GM19099 (cell line): ENCODE data around the gene SLC35A2.

Experiments
- POLR2A ChIP-seq: IDR thresholded peaks from 3 replicates; pipeline ENCODE4 v1.6.1; 2011; ENCODE audit warnings: low read depth; ENCODE audit not compliant: insufficient read length; ENCODE audit errors: extremely low read depth

Gene SLC35A2

GRCh38 chrX:48897625-48898306 is 13.7 kb downstream of the SLC35A2 start, which contains the start of the genes PQBP1 and TIMM17B:
PQBP1 (plus strand) TSS chrX:48897930; CDS start chrX:48898510, 580 bp downstream.
TIMM17B (minus strand) TSS chrX:48897768; CDS start chrX:48897749, 19 bp downstream.
- TF ChIP-seq POLR2A, result peak; percentile 83

GRCh38 chrX:48897157-48897624 is 14.3 kb downstream of the SLC35A2 start:
- no peak for TF ChIP-seq POLR2A

GRCh38 chrX:48896611-48897011 is 14.8 kb downstream of the SLC35A2 start:
- no peak for TF ChIP-seq POLR2A

GRCh38 chrX:48894891-48895290 is 16.6 kb downstream of the SLC35A2 start:
- no peak for TF ChIP-seq POLR2A

GRCh38 chrX:48893556-48894348 is 17.7 kb downstream of the SLC35A2 start:
- TF ChIP-seq POLR2A, result no peak

- TF ChIP-seq POLR2A, result no peak
These were observed 18.6 kb downstream of the SLC35A2 start for GRCh38 chrX:48892896-48893295.

GRCh38 chrX:48891402-48892288 is 19.8 kb downstream of the SLC35A2 start:
- no peak for TF ChIP-seq POLR2A

- no peak for TF ChIP-seq POLR2A
These were observed 20.5 kb downstream of the SLC35A2 start for GRCh38 chrX:48890934-48891401.

GRCh38 chrX:48890296-48890925 is 21.0 kb downstream of the SLC35A2 start:
- TF ChIP-seq POLR2A, result no peak

- TF ChIP-seq POLR2A, result no peak
These were observed 27.7 kb downstream of the SLC35A2 start for GRCh38 chrX:48883729-48884128.

GRCh38 chrX:48864210-48864609 is 47.2 kb downstream of the SLC35A2 start:
- no peak for TF ChIP-seq POLR2A

GRCh38 chrX:48854898-48855297 is 56.5 kb downstream of the SLC35A2 start:
- TF ChIP-seq POLR2A, result no peak
